Natural killer cell treated with Interleukin-12 subunit alpha and Interleukin-12 subunit beta and Interleukin-15 and Interleukin-18, amount 100 ng/mL, for 72 hours (primary cell): ENCODE measurements around the gene TMCC2. TPM values are rescaled to one million over a fixed set of nuclear protein-coding genes. Genes with fewer than 3 reads are reported as not detected.

Experiments used
- ATAC-seq, 2 donors: fragments of 150-1000 bp; cut with Tn5 transposase in 1 of 2; sonication (Bioruptor Pico), chemical (Tn5 transposase) in 1 of 2; 2 replicates each; pipeline ENCODE4 v1.10.0; 2021
- DNase-seq: peaks from one replicate; pipeline ENCODE4 v3.0.0; 2022; ENCODE audit warnings: low spot score
- H3K27ac Mint-ChIP-seq, 2 donors: 1 replicate in 1 of 2; 2 replicates in 1 of 2; pipeline ENCODE4 v1.8.0; 2022; ENCODE audit warnings: mixed read lengths in 2 of 2, mild to moderate bottlenecking in 1 of 2, moderate library complexity in 1 of 2
- H3K27me3 Mint-ChIP-seq, 2 donors: 1 replicate in 1 of 2; 2 replicates in 1 of 2; pipeline ENCODE4 v1.8.0; 2022; ENCODE audit warnings: mixed read lengths in 2 of 2
- H3K36me3 Mint-ChIP-seq: one replicate; pipeline ENCODE4 v1.8.0; 2022; ENCODE audit warnings: mixed read lengths
- H3K4me1 Mint-ChIP-seq, 2 donors: 1 replicate in 1 of 2; 2 replicates in 1 of 2; pipeline ENCODE4 v1.8.0; 2022; ENCODE audit warnings: low read depth in 2 of 2, mixed read lengths in 2 of 2, mild to moderate bottlenecking in 1 of 2
- H3K4me3 Mint-ChIP-seq: one replicate; pipeline ENCODE4 v1.8.0; 2022; ENCODE audit warnings: mixed read lengths
- H3K9me3 Mint-ChIP-seq: 2 replicates; pipeline ENCODE4 v1.8.0; 2022; ENCODE audit warnings: mixed read lengths
- total RNA-seq, 2 donors: library from RNA; stranded (reverse); gene quantifications; one replicate each; pipeline ENCODE4 v1.2.3, GENCODE V29; 2022

TMCC2 gene
- total RNA-seq, 2 donors from 2014 or later = 24.0 to 28.8 TPM

DNA sequence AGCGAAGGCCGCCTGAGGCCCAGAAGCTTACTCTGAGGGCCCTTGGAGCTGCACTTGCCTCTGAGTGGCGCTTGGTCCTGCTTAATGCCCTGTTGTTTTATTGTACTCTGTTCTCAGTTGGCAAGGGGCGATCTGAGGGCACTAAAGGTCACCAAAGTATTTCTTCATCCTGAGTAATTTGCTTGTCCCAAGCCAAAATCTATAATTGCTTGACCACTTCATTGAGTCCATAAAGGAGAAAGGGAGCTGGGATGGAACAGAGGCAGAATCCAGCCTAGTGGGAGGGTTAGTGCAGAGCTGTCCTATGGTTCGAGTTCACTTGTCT, 94.2 kb downstream of the TMCC2 start:
- no peaks in the 10 kb centered on the region for H3K36me3 Mint-ChIP-seq
- no peak for DNase-seq
- H3K4me1 Mint-ChIP-seq = peaks cover 50 to 53% of the 10 kb centered on the region in 2 donors
- peaks cover 1 to 6% of the 10 kb centered on the region in 2 donors for H3K27me3 Mint-ChIP-seq
- no peaks in the 10 kb centered on the region for H3K9me3 Mint-ChIP-seq
- no peak overlapping the region for H3K27ac Mint-ChIP-seq
- H3K4me3 Mint-ChIP-seq = peak overlapping the region; percentile 98
- no peak for ATAC-seq

Other genes starting within 250 kb of the TMCC2 start
- not detected for gene CNTN2, start 184.7 kb upstream of the TMCC2 start, total RNA-seq
- gene TMEM81, start 143.5 kb upstream of the TMCC2 start, total RNA-seq = 1 to 10 TPM; 3.0 to 7.2 TPM
- 10 to 100 TPM; 23.8 to 24.7 TPM for gene RBBP5, start 106.0 kb upstream of the TMCC2 start, total RNA-seq
- 10 to 100 TPM; 15.8 to 31.6 TPM for gene DSTYK, start 16.2 kb upstream of the TMCC2 start, total RNA-seq
- 1 to 10 TPM; 1.0 to 2.5 TPM for gene NUAK2, start 93.8 kb downstream of the TMCC2 start, total RNA-seq
- gene KLHDC8A, start 129.0 kb downstream of the TMCC2 start, total RNA-seq = not detected
- not detected for gene LEMD1, start 194.1 kb downstream of the TMCC2 start, total RNA-seq
- gene BLACAT1, start 228.1 kb downstream of the TMCC2 start, total RNA-seq = not detected